Neural crest cell (in vitro differentiated cells): ENCODE results near the gene UBE2U. TPM values are rescaled to one million over a fixed set of nuclear protein-coding genes. Genes with fewer than 3 reads are reported as not detected.

Experiments
- DNase-seq: peaks from one replicate; pipeline ENCODE4 v3.0.0; 2021; ENCODE audit warnings: low read depth, mixed read lengths, low spot score
- H3K27ac Mint-ChIP-seq: one replicate; pipeline ENCODE4 v1.8.0; 2021; ENCODE audit warnings: mild to moderate bottlenecking, mixed read lengths; ENCODE audit not compliant: unreplicated experiment
- H3K27me3 Mint-ChIP-seq: 2 replicates; pipeline ENCODE4 v1.8.0; 2021; ENCODE audit warnings: low read depth, mild to moderate bottlenecking, mixed read lengths
- H3K36me3 Mint-ChIP-seq: 2 replicates; pipeline ENCODE4 v1.8.0; 2021; ENCODE audit warnings: low read depth, mild to moderate bottlenecking, mixed read lengths
- H3K4me1 Mint-ChIP-seq: 2 replicates; pipeline ENCODE4 v1.8.0; 2021; ENCODE audit warnings: mixed read lengths
- H3K4me3 Mint-ChIP-seq: one replicate; pipeline ENCODE4 v1.8.0; 2021; ENCODE audit warnings: mild to moderate bottlenecking, mixed read lengths
- H3K9me3 Mint-ChIP-seq: 2 replicates; pipeline ENCODE4 v1.8.0; 2021; ENCODE audit warnings: mixed read lengths
- total RNA-seq: library from RNA; stranded (reverse); gene quantifications from 2 replicates; pipeline ENCODE4 v1.2.1, GENCODE V29; 2021
- TF ChIP-seq, protein P1 (sequence below): fragments of 200-600 bp; sonication (generic); conservative IDR thresholded peaks from 2 replicates; pipeline ENCODE4 v1.5.0; 2021; ENCODE audit warnings: antibody characterized with exemption, mild to moderate bottlenecking

The UBE2U gene
- total RNA-seq, 1 donor from 2014 or later = not detected

DNA sequence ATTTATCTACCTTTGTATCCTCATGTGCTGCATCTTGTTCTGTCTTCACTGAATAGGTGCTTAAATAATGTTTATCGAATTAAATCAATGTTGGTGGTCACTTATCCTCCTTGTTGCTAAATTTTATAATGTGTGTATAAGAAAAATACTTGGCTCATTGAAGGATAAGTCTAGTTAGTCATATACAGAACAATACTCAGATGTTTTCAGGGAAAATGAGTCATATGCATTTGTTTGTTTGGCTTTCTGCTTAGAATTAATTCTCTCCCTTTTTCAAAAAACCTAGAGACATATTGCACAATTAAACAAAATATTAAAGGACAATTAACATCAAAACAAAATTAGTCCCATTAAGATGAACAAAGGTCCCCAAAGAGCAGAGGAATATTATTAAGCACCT is 89.0 kb downstream of the UBE2U start:
- Mint-ChIP-seq H3K27ac (no peak overlapping the region), H3K9me3 (no peaks in the 10 kb centered on the region), H3K4me1 (no peaks in the 10 kb centered on the region), H3K4me3 (no peak overlapping the region), H3K36me3 (no peaks in the 10 kb centered on the region), H3K27me3 (no peaks in the 10 kb centered on the region)
- TF ChIP-seq, protein P1, sequence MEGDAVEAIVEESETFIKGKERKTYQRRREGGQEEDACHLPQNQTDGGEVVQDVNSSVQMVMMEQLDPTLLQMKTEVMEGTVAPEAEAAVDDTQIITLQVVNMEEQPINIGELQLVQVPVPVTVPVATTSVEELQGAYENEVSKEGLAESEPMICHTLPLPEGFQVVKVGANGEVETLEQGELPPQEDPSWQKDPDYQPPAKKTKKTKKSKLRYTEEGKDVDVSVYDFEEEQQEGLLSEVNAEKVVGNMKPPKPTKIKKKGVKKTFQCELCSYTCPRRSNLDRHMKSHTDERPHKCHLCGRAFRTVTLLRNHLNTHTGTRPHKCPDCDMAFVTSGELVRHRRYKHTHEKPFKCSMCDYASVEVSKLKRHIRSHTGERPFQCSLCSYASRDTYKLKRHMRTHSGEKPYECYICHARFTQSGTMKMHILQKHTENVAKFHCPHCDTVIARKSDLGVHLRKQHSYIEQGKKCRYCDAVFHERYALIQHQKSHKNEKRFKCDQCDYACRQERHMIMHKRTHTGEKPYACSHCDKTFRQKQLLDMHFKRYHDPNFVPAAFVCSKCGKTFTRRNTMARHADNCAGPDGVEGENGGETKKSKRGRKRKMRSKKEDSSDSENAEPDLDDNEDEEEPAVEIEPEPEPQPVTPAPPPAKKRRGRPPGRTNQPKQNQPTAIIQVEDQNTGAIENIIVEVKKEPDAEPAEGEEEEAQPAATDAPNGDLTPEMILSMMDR = no peak
- no peak for DNase-seq

DNA sequence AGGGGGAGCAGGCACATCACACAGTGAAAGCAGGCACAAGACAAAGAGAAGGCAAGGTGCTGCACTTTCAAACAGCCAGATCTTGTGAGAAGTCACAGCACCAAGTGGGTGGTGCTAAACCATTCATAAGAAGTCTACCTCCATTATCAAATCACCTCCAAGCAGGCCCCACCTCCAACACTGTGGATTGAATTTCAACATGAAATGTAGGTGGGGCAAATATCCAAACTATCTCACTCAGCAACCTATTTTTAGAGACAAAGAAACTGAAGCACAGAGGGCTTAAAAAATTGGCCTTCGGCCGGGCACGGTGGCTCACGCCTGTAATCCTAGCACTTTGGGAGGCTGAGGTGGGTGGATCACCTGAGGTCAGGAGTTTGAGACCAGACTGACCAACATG is 90.4 kb downstream of the UBE2U start:
- H3K27ac Mint-ChIP-seq = no peak overlapping the region
- no peaks in the 10 kb centered on the region for H3K36me3 Mint-ChIP-seq
- H3K4me3 Mint-ChIP-seq = no peak overlapping the region
- H3K9me3 Mint-ChIP-seq = no peaks in the 10 kb centered on the region
- no peak for DNase-seq
- TF ChIP-seq, protein P1 = no peak
- H3K27me3 Mint-ChIP-seq = no peaks in the 10 kb centered on the region
- no peaks in the 10 kb centered on the region for H3K4me1 Mint-ChIP-seq

DNA sequence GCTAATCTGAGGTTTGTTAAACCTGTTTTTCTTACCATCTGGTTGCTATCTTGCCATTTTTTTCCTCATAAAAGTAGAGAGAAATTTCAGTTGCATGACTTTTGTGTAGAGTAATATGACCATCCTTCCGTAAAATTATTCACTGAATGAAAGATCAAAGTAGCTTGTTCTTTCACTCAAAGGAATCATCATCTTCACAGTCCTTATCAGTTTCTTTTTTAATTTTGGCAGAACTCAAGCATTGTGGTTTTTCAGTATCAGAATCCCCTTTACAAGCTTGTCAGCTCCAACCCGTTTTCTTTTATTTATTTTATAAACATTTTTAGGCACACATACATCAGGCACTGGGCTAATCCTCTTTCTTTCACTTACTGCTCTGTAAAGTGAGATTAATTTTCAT is 91.7 kb downstream of the UBE2U start:
- H3K4me1 Mint-ChIP-seq = no peaks in the 10 kb centered on the region
- H3K4me3 Mint-ChIP-seq = no peak overlapping the region
- H3K27ac Mint-ChIP-seq = no peak overlapping the region
- H3K27me3 Mint-ChIP-seq = no peaks in the 10 kb centered on the region
- TF ChIP-seq, protein P1 = no peak
- no peaks in the 10 kb centered on the region for H3K36me3 Mint-ChIP-seq
- no peak for DNase-seq
- no peaks in the 10 kb centered on the region for H3K9me3 Mint-ChIP-seq

DNA sequence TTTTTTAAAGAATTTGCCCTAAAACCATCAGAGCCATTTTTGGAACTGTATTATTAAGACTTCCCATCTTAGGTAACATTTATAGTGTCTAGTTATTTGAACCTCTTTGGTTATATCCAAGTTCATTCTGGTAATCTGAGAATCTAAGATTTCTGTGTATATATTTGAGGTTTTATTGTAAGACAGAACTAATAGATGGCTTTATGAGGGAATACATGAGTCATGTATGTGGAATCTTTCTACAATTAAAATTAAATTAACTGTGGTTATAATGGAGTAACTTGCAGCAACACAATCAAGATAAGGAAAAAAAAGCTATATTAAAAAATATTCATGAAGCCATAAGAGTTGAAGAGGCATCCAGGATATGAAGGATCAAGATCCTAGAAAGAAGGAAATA is 92.1 kb downstream of the UBE2U start:
- no peaks in the 10 kb centered on the region for H3K4me1 Mint-ChIP-seq
- H3K27me3 Mint-ChIP-seq = no peaks in the 10 kb centered on the region
- TF ChIP-seq, protein P1 = no peak
- H3K9me3 Mint-ChIP-seq = no peaks in the 10 kb centered on the region
- no peak overlapping the region for H3K4me3 Mint-ChIP-seq
- no peak for DNase-seq
- H3K36me3 Mint-ChIP-seq = no peaks in the 10 kb centered on the region
- H3K27ac Mint-ChIP-seq = no peak overlapping the region

DNA sequence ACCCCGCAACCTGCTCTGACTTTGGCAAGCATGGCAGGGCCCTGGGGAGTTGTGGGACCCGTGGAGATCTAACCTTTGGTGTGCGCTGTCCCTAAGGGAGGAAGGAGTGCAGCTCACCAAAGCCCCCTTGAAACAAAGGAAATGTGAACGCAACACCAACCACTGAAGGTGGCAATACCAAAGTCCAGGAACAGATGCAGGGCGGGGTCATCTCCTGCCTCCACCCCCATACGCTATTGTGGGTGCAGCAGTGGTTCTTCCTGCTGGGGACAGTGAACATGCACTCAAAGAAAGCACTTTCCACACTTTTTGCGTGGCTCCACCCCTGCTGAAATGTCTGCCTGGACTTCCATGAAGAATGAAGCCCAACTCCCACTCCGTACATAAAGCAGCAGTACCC is 93.0 kb downstream of the UBE2U start:
- Mint-ChIP-seq H3K4me1 (no peaks in the 10 kb centered on the region), H3K27ac (no peak overlapping the region), H3K4me3 (no peak overlapping the region), H3K27me3 (no peaks in the 10 kb centered on the region), H3K36me3 (no peaks in the 10 kb centered on the region), H3K9me3 (no peaks in the 10 kb centered on the region)
- TF ChIP-seq, protein P1 = no peak
- DNase-seq = no peak

DNA sequence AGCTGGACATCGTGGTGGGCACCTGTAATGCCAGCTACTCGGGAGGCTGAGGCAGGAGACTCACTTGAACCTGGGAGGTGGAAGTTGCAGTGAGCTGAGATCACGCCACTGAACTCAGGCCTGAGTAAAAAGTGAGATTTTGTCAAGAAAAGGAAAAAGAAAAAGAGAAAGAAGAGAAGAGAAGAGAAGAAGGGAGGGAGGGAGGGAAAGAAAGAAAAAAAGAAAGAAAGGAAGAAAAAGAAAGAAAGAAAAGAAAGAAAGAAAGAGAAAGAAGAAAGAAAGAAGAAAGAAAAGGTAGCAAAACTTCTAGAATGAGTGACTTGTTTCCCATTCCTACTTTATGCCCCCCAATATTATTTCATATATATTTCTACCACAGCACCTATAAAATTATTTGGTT is 98.8 kb downstream of the UBE2U start:
- no peak overlapping the region for H3K4me3 Mint-ChIP-seq
- no peak for DNase-seq
- no peaks in the 10 kb centered on the region for H3K9me3 Mint-ChIP-seq
- no peaks in the 10 kb centered on the region for H3K36me3 Mint-ChIP-seq
- no peak overlapping the region for H3K27ac Mint-ChIP-seq
- no peaks in the 10 kb centered on the region for H3K27me3 Mint-ChIP-seq
- TF ChIP-seq, protein P1 = no peak
- H3K4me1 Mint-ChIP-seq = no peaks in the 10 kb centered on the region
